ENCODE results near the gene IPO5. TPM values are rescaled to one million over a fixed set of nuclear protein-coding genes. Genes with fewer than 3 reads are reported as not detected.

The IPO5 gene
- total RNA-seq, 1 donor = 316 TPM

DNA sequence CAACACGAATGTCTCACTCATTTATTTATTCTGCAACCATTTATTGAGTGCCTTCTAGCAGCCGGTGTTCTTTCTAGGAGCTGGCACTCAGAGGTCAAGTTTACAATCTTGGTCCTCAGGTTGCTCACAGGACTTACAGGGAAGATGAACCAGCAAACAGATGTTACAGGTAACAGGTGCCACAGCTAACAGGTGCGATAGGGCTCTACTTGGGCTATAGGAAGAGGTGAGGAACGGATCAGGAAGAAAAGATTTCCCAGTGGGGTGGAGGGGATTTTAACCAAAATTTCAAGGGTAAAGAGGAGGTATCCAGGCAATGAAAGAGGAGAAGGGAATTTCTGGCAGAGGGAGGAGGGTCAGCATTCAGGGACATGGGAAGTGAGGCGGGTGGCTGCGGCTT, 102.1 kb downstream of the IPO5 start:
- H3K4me1 ChIP-seq (ENCODE audit: insufficient read depth, low read length) = peaks cover 5% of the 10 kb centered on the region
- no peaks in the 10 kb centered on the region for H4K20me1 ChIP-seq (ENCODE audit: insufficient read depth, low read length)
- TF ChIP-seq, protein P1, sequence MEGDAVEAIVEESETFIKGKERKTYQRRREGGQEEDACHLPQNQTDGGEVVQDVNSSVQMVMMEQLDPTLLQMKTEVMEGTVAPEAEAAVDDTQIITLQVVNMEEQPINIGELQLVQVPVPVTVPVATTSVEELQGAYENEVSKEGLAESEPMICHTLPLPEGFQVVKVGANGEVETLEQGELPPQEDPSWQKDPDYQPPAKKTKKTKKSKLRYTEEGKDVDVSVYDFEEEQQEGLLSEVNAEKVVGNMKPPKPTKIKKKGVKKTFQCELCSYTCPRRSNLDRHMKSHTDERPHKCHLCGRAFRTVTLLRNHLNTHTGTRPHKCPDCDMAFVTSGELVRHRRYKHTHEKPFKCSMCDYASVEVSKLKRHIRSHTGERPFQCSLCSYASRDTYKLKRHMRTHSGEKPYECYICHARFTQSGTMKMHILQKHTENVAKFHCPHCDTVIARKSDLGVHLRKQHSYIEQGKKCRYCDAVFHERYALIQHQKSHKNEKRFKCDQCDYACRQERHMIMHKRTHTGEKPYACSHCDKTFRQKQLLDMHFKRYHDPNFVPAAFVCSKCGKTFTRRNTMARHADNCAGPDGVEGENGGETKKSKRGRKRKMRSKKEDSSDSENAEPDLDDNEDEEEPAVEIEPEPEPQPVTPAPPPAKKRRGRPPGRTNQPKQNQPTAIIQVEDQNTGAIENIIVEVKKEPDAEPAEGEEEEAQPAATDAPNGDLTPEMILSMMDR (IDR thresholded peaks at IDR 0.05; ENCODE audit: extremely low read depth, low read depth, low read length) = no peak
- H2AFZ ChIP-seq (ENCODE audit: low read length) = no peak overlapping the region
- no peaks in the 10 kb centered on the region for H3K79me2 ChIP-seq (ENCODE audit: insufficient read depth, low read length)
- no peaks in the 10 kb centered on the region for H3K9me3 ChIP-seq (ENCODE audit: low read depth, low read length)
- DNase-seq (ENCODE audit: insufficient read length, low spot score, missing footprints) = no peak
- peaks cover 4% of the 10 kb centered on the region for H3K27me3 ChIP-seq (ENCODE audit: insufficient read depth, low read length)
- no peak overlapping the region for H3K4me2 ChIP-seq (ENCODE audit: insufficient read depth, low read length)
- no peak overlapping the region for H3K27ac ChIP-seq (ENCODE audit: low read depth, low read length)
- no peaks in the 10 kb centered on the region for H3K36me3 ChIP-seq (ENCODE audit: insufficient read depth, low read length)
- no peak overlapping the region for H3K4me3 ChIP-seq (ENCODE audit: insufficient read depth, low read length)

DNA sequence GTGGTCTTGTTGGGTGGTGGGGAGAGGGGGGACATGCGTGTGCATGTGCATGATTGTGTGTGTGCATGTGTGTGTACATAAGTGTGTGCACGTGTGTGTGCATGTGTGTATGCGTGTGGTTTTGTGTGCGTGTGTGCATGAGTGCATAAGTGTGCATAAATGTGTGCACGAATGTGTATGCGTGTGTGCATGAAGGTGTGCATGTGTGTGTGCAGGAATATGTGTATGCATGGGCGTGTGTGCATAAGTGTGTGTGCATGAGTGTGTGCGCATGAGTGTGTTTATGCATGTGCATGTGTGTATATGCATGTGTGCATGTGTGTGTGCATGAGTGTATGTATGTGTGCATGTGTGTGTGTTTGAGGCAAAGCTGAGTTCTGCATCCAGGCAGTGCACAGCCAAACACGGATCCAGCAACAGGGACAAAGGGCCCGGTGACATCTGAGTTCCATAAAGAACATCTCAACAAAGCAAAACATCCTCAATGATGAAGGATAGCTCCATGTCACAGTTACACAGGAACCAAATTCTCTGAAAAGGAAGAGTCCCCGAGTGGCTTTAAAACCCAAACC, 103.5 kb downstream of the IPO5 start:
- TF ChIP-seq, protein P1 (IDR thresholded peaks at IDR 0.05; ENCODE audit: extremely low read depth, low read depth, low read length) = no peak
- Histone ChIP-seq H3K4me3 (ENCODE audit: insufficient read depth, low read length) (no peak overlapping the region), H4K20me1 (ENCODE audit: insufficient read depth, low read length) (no peaks in the 10 kb centered on the region), H3K4me2 (ENCODE audit: insufficient read depth, low read length) (no peak overlapping the region), H3K36me3 (ENCODE audit: insufficient read depth, low read length) (no peaks in the 10 kb centered on the region), H3K27ac (ENCODE audit: low read depth, low read length) (no peak overlapping the region), H3K4me1 (ENCODE audit: insufficient read depth, low read length) (peaks cover 5% of the 10 kb centered on the region), H3K9me3 (ENCODE audit: low read depth, low read length) (no peaks in the 10 kb centered on the region), H2AFZ (ENCODE audit: low read length) (no peak overlapping the region), H3K27me3 (ENCODE audit: insufficient read depth, low read length) (peaks cover 4% of the 10 kb centered on the region), H3K79me2 (ENCODE audit: insufficient read depth, low read length) (no peaks in the 10 kb centered on the region)
- DNase-seq (ENCODE audit: insufficient read length, low spot score, missing footprints) = no peak

DNA sequence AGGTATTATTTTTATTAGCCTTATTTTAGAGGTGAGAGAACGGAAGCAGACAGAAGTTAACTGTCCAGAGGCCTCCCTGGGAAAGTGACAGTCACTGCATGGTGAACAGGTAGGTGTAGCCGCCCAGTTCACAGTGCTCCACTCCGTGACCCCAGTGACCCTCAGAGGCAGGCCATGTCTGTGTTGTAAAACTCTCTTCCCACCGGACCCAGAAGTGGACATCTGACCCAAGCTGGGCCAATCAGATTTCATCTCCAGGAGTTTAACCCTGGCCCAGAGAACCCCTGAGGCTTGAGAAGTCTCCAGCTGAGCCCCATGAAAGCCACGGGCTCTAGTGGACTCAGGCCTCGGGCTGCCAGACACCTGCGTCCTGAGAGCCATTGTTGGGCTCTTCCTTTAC, 105.8 kb downstream of the IPO5 start:
- Histone ChIP-seq H3K27me3 (ENCODE audit: insufficient read depth, low read length) (no peaks in the 10 kb centered on the region), H3K4me1 (ENCODE audit: insufficient read depth, low read length) (peaks cover 5% of the 10 kb centered on the region), H3K36me3 (ENCODE audit: insufficient read depth, low read length) (no peaks in the 10 kb centered on the region), H4K20me1 (ENCODE audit: insufficient read depth, low read length) (no peaks in the 10 kb centered on the region), H3K27ac (ENCODE audit: low read depth, low read length) (no peak overlapping the region), H2AFZ (ENCODE audit: low read length) (no peak overlapping the region), H3K79me2 (ENCODE audit: insufficient read depth, low read length) (no peaks in the 10 kb centered on the region), H3K9me3 (ENCODE audit: low read depth, low read length) (no peaks in the 10 kb centered on the region), H3K4me2 (ENCODE audit: insufficient read depth, low read length) (no peak overlapping the region), H3K4me3 (ENCODE audit: insufficient read depth, low read length) (no peak overlapping the region)
- no peak for DNase-seq (ENCODE audit: insufficient read length, low spot score, missing footprints)
- TF ChIP-seq, protein P1 (IDR thresholded peaks at IDR 0.05; ENCODE audit: extremely low read depth, low read depth, low read length) = no peak

DNA sequence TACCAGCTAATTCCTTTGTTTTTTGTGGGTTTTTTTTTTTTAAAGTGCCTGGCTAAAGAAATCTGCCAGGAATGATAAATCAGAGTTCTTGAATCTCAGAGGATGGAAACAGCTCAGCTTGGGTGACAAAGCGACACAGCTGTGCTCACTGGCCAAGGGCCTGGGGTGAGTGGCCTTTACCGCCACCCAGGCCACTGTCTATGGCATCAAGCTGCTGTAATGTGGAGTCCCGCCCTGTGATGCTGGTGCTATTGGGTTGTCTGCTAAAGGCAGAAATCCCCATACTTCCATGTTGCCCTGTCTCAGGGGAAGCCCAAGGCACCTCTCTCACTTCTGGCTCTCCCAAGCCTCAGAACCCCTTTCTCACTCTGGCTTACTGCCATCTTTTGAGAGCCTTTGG, 106.8 kb downstream of the IPO5 start:
- H3K27me3 ChIP-seq (ENCODE audit: insufficient read depth, low read length) = no peaks in the 10 kb centered on the region
- H4K20me1 ChIP-seq (ENCODE audit: insufficient read depth, low read length) = no peaks in the 10 kb centered on the region
- no peaks in the 10 kb centered on the region for H3K9me3 ChIP-seq (ENCODE audit: low read depth, low read length)
- H3K4me3 ChIP-seq (ENCODE audit: insufficient read depth, low read length) = no peak overlapping the region
- H3K36me3 ChIP-seq (ENCODE audit: insufficient read depth, low read length) = no peaks in the 10 kb centered on the region
- H3K27ac ChIP-seq (ENCODE audit: low read depth, low read length) = no peak overlapping the region
- peaks cover 5% of the 10 kb centered on the region for H3K4me1 ChIP-seq (ENCODE audit: insufficient read depth, low read length)
- TF ChIP-seq, protein P1 (IDR thresholded peaks at IDR 0.05; ENCODE audit: extremely low read depth, low read depth, low read length) = no peak
- no peaks in the 10 kb centered on the region for H3K79me2 ChIP-seq (ENCODE audit: insufficient read depth, low read length)
- H3K4me2 ChIP-seq (ENCODE audit: insufficient read depth, low read length) = no peak overlapping the region
- no peak for DNase-seq (ENCODE audit: insufficient read length, low spot score, missing footprints)
- H2AFZ ChIP-seq (ENCODE audit: low read length) = no peak overlapping the region

Measured in osteoblast (primary cell).